Skeletal muscle satellite cell (primary cell): ENCODE measurements around the gene GOLIM4. TPM values are rescaled to one million over a fixed set of nuclear protein-coding genes. Genes with fewer than 3 reads are reported as not detected.
"Not testable (repeated sequence)": the region's sequence is repeated elsewhere in the genome, so short reads cannot be mapped to it uniquely, and the experiment has no call there.

ENCODE experiments used
- H3K27me3 ChIP-seq: 2 replicates; pipeline ENCODE4 v1.7.0; 2013; ENCODE audit warnings: low read length; ENCODE audit not compliant: control insufficient read depth, insufficient read depth
- H3K36me3 ChIP-seq: 2 replicates; pipeline ENCODE4 v1.7.0; 2013; ENCODE audit warnings: mild to moderate bottlenecking, control low read depth, low read length; ENCODE audit not compliant: insufficient read depth
- H3K4me1 ChIP-seq: 2 replicates; pipeline ENCODE4 v1.7.0; 2013; ENCODE audit warnings: low read length; ENCODE audit not compliant: control insufficient read depth, insufficient read depth
- H3K4me2 ChIP-seq: 2 replicates; pipeline ENCODE4 v1.7.0; 2013; ENCODE audit warnings: mild to moderate bottlenecking, low read length
- H3K4me3 ChIP-seq: 2 replicates; pipeline ENCODE4 v1.7.0; 2013; ENCODE audit warnings: low read length
- H3K9ac ChIP-seq: 2 replicates; pipeline ENCODE4 v1.7.0; 2013; ENCODE audit warnings: mild to moderate bottlenecking, low read depth, low read length, moderate library complexity
- H3K9me3 ChIP-seq: replicated peaks from 2 replicates; pipeline ENCODE4 v1.7.0; 2013; ENCODE audit warnings: mild to moderate bottlenecking, control low read depth, low read length
- total RNA-seq: library from RNA; depleted of rRNA; stranded (reverse); fragments of >200 nt; gene quantifications from 2 replicates; pipeline ENCODE4 v1.2.3, GENCODE V29; 2012; rRNA removed

GOLIM4 gene, protein sequence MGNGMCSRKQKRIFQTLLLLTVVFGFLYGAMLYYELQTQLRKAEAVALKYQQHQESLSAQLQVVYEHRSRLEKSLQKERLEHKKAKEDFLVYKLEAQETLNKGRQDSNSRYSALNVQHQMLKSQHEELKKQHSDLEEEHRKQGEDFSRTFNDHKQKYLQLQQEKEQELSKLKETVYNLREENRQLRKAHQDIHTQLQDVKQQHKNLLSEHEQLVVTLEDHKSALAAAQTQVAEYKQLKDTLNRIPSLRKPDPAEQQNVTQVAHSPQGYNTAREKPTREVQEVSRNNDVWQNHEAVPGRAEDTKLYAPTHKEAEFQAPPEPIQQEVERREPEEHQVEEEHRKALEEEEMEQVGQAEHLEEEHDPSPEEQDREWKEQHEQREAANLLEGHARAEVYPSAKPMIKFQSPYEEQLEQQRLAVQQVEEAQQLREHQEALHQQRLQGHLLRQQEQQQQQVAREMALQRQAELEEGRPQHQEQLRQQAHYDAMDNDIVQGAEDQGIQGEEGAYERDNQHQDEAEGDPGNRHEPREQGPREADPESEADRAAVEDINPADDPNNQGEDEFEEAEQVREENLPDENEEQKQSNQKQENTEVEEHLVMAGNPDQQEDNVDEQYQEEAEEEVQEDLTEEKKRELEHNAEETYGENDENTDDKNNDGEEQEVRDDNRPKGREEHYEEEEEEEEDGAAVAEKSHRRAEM
- total RNA-seq = 37.8 and 39.5 TPM in 2 replicates

DNA sequence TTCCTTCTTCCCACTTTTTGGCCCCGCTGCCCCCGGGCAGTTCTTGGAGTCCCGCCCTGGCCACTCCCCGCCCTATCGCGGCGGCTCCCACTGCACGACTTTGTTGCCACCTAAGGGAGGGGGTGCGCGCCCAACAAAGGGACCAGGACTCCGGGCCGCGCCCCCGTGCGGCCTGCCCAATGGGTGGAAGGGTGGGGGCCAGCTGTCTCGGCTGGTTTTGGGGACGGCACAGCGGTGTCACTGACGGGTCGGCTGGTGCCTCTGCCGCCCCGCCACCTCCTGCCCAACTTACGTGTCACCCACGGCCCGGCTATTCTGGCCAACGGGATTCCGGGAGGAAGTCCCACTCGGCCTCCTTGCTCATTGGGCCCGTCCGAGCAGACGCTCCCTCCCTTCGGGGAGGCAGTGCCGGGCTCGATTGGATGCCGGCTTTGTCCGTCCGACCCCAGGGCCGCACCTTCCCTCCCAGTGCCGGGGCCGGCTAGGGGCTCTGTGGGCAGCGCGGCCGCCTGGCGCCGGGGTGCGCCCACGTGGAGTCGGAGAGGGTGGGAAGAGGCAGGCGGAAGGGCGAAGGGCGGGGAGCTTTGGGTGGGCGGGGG lies at the start of gene GOLIM4:
Gene GOLIM4, minus strand, starts transcription at position 314 of the 599 bp plus-strand sequence. CDS start 639 bp downstream, outside the sequence.
- Histone ChIP-seq H3K9me3 (no peaks in the 10 kb centered on the region), H3K36me3 (no peaks in the 10 kb centered on the region), H3K27me3 (no peaks in the 10 kb centered on the region), H3K4me2 (peak within 1 kb of the TSS; percentile 83), H3K4me1 (peaks cover 23% of the 10 kb centered on the region), H3K9ac (peak within 1 kb of the TSS; percentile 95), H3K4me3 (peak within 1 kb of the TSS; percentile 99)

DNA sequence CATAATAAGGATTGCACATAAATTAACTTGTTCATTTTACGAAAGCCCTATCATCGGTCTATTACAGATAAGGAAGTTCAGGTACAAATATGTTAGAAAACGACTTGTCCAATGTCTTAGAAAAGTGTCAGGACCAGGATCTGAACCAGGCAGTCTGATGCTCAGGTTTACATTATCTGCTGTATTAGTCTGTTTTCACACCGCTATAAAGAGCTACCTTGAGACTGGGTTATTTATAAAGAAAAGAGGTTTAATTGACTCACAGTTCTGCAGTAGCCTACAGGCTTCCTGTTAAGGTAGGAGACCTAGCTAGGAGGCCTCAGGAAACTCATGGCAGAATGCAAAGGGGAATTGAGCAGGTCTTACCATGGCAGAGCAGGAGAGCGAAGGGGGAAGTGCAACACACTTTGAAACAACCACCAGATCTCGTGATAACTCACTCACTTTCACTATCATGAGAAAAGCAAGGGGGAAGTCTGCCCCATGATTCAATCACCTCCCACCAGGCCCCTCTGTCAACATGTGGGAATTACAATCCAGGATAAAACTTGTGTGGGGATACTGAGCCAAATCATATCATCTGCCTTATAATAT lies 45.8 kb upstream of the GOLIM4 start:
- H3K4me2 ChIP-seq = no peak overlapping the region
- H3K27me3 ChIP-seq = no peaks in the 10 kb centered on the region
- no peak overlapping the region for H3K9ac ChIP-seq
- H3K36me3 ChIP-seq = no peaks in the 10 kb centered on the region
- no peaks in the 10 kb centered on the region for H3K4me1 ChIP-seq
- no peak overlapping the region for H3K4me3 ChIP-seq
- H3K9me3 ChIP-seq = no peaks in the 10 kb centered on the region

DNA sequence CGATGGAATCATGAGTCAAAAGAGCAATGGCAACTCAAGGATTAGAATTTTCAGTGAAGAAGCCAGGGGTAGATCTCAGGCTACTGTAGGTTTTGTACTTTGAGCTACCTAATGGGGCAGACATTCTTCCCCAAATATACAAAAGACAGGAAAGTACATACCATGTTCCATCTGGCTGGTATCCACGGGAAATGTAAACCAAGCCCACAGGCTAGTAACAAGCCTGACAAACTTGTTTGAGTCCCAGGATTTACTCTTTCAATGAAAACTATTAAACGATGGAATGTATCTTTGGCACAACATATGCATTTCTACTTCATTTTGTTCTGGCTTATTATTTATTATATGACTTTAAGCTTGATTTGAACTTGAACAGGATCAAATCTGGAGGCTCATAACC lies 44.2 kb upstream of the GOLIM4 start:
- Histone ChIP-seq H3K4me1 (no peaks in the 10 kb centered on the region), H3K4me3 (no peak overlapping the region), H3K9ac (no peak overlapping the region), H3K4me2 (no peak overlapping the region), H3K9me3 (no peaks in the 10 kb centered on the region), H3K36me3 (no peaks in the 10 kb centered on the region), H3K27me3 (no peaks in the 10 kb centered on the region)

DNA sequence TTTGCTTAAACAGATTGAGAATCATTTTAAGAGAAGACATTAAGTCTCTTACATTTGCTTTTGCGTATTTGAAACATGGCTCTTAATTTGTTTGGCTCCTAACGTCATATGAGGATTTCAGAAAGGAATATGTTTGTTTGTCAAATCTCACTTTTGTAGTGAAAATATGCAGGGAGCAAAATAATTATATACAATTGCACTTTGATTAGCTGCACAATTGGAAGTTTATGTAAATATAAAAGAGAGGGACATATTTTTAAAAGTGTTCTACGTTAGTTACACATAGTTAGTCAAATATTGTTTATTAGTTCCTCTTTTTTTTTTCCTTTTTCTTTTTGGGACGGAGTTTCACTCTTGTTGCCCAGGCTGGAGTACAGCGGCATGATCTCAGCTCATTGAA lies 42.7 kb upstream of the GOLIM4 start:
- H3K27me3 ChIP-seq = no peaks in the 10 kb centered on the region
- H3K4me1 ChIP-seq = no peaks in the 10 kb centered on the region
- H3K4me3 ChIP-seq = no peak overlapping the region
- H3K9me3 ChIP-seq = no peaks in the 10 kb centered on the region
- no peak overlapping the region for H3K4me2 ChIP-seq
- H3K9ac ChIP-seq = no peak overlapping the region
- no peaks in the 10 kb centered on the region for H3K36me3 ChIP-seq

DNA sequence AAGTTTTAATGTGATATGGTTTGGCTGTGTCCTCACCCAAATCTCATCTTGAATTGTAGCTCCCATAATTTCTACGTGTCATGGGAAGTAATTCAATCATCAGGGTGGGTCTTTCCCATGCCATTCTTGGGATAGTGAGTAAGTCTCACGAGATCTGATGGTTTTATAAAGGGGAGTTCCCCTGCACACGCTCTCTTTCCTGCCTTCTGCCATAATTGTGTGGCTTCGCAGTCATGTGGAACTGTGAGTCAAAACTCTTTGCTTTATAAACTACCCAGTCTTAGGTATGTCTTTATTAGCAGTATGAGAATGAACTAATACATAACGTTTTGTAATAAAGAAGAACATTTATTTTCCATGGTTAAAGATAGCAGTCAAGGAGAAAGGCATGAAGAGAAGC lies 39.2 kb upstream of the GOLIM4 start:
- no peak overlapping the region for H3K4me2 ChIP-seq
- no peaks in the 10 kb centered on the region for H3K36me3 ChIP-seq
- H3K27me3 ChIP-seq = no peaks in the 10 kb centered on the region
- no peak overlapping the region for H3K4me3 ChIP-seq
- H3K9me3 ChIP-seq = no peaks in the 10 kb centered on the region
- no peaks in the 10 kb centered on the region for H3K4me1 ChIP-seq
- H3K9ac ChIP-seq = no peak overlapping the region

DNA sequence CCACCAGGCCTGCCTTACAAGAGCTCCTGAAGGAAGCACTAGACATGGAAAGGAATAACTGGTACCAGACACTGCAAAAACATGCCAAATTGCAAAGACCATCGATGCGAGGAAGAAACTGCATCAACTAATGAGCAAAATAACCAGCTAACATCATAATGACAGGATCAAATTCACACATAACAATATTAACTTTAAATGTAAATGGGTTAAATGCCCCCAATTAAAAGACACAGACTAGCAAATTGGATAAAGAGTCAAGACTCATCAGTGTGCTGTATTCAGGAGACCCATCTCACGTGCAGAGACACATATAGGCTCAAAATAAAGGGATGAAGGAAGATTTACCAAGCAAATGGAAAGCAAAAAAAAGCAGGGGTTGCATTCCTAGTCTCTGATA lies 34.5 kb upstream of the GOLIM4 start:
- H3K27me3 ChIP-seq, H3K9ac ChIP-seq, H3K4me1 ChIP-seq, H3K9me3 ChIP-seq, H3K4me2 ChIP-seq, H3K36me3 ChIP-seq, H3K4me3 ChIP-seq: not testable (repeated sequence)

DNA sequence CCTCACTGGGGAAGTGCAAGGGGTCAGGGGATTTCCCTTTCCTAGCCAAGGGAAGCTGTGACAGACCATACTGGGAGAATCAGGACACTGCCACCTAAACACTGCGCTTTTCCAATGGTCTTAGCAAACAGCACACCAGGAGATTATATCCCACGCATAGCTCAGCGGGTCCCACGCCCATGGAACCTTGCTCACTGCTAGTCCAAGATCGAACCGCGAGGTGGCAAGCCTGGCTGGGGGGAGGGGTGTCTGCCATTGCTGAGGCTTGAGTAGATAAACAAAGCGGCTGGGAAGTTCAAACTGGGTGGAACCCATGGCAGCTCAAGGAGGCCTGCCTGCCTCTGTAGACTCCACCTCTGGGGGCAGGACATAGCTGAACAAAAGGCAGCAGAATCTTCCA lies 32.7 kb upstream of the GOLIM4 start:
- H3K4me2 ChIP-seq, H3K9me3 ChIP-seq, H3K27me3 ChIP-seq, H3K36me3 ChIP-seq, H3K4me3 ChIP-seq, H3K4me1 ChIP-seq, H3K9ac ChIP-seq: not testable (repeated sequence)

DNA sequence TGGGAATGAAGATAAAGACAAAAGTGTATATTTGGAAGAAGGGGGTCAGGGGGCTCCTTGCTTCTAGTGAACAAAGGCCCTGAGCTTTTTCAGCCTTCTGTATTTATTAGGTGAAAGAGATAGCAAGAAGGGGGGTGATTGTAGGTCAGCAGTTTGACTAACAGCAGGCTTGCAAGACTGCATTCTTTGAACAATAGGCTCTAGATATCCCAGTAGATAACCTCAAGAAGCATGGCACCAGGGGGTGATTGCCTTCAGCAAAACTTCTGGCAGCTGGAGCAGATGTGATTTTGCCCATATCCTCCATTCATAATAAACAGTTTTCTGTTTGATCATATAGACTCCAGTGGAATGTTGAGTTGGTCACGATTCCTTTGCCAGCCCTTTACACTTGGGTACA lies 31.7 kb upstream of the GOLIM4 start:
- no peaks in the 10 kb centered on the region for H3K27me3 ChIP-seq
- no peaks in the 10 kb centered on the region for H3K4me1 ChIP-seq
- H3K9ac ChIP-seq = no peak overlapping the region
- H3K4me2 ChIP-seq = no peak overlapping the region
- H3K9me3 ChIP-seq = no peaks in the 10 kb centered on the region
- no peaks in the 10 kb centered on the region for H3K36me3 ChIP-seq
- no peak overlapping the region for H3K4me3 ChIP-seq

DNA sequence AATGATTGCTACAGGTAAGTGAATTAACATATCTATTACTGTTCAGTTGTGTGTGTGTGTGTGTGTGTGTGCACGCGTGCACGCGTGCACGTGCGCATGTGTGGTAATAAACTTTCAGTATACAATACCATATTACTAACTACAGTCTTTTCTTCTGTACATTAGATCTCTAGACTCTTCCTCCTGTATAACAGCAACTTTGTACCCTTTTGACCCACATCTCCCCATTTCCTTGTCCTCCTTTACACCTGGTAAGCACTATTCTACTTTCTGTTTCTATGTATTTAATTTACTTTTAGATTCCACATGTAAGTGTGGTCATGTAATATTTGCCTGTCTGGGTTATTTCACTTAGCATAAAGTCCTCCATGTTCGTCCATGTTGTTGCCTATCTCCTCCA lies 29.1 kb upstream of the GOLIM4 start:
- Histone ChIP-seq H3K36me3 (no peaks in the 10 kb centered on the region), H3K9ac (no peak overlapping the region), H3K4me1 (peaks cover 4% of the 10 kb centered on the region), H3K9me3 (no peaks in the 10 kb centered on the region), H3K4me2 (no peak overlapping the region), H3K27me3 (no peaks in the 10 kb centered on the region), H3K4me3 (no peak overlapping the region)

DNA sequence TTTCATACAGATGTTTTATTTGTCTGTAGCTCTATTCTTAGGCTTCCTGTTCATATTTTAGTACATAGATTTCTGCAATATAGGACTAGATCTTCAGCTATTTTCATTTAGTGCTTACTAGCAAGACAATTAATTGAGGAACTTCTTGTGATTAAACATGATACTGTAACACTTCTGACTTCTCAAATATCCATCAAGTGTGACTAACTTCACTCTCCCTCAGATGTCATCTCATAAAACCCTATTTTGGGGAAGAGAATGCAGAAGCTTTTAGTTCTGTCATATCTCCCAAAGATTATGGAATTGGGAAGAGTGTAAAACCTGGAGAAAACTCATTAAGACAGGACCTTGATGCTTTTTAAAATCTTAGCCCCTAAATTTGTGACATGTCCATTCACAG lies 28.6 kb upstream of the GOLIM4 start:
- H3K27me3 ChIP-seq = no peaks in the 10 kb centered on the region
- H3K4me2 ChIP-seq = no peak overlapping the region

More for the DNA sequence above, 28.6 kb upstream of the GOLIM4 start:
- H3K9ac ChIP-seq = no peak overlapping the region
- H3K9me3 ChIP-seq = no peaks in the 10 kb centered on the region
- H3K36me3 ChIP-seq = no peaks in the 10 kb centered on the region
- peaks cover 4% of the 10 kb centered on the region for H3K4me1 ChIP-seq
- no peak overlapping the region for H3K4me3 ChIP-seq
